NCI-H1092 (cell line): ENCODE data around the gene OTUD6A.

Experiments
- DNase-seq: peaks from one replicate; lab custom pipeline; 2025; lab: John Stamatoyannopoulos, UW

The OTUD6A gene

GRCh38 chrX:70062076-70062475 is at the start of gene OTUD6A:
TSS of gene OTUD6A (plus strand) at chrX:70062457. CDS start at chrX:70062525, 68 bp downstream.
- no peak for DNase-seq

GRCh38 chrX:70012756-70013155 is 49.5 kb upstream of the OTUD6A start:
- no peak for DNase-seq

GRCh38 chrX:70013466-70014381 is 48.5 kb upstream of the OTUD6A start:
- no peak for DNase-seq

- no peak for DNase-seq
Measured at GRCh38 chrX:70016513-70016912, 45.7 kb upstream of the OTUD6A start.

- DNase-seq = no peak
Measured at GRCh38 chrX:70022616-70023015, 39.6 kb upstream of the OTUD6A start.

GRCh38 chrX:70025464-70025863 is 36.8 kb upstream of the OTUD6A start:
- DNase-seq = no peak

- DNase-seq = no peak
Measured at GRCh38 chrX:70026112-70026850, 36.0 kb upstream of the OTUD6A start.

GRCh38 chrX:70026851-70027200 is 35.4 kb upstream of the OTUD6A start:
- DNase-seq = no peak

- no peak for DNase-seq
Measured at GRCh38 chrX:70029863-70030262, 32.4 kb upstream of the OTUD6A start.

- DNase-seq = peak; percentile 46
Measured at GRCh38 chrX:70030301-70030767, 31.9 kb upstream of the OTUD6A start.

- no peak for DNase-seq
Measured at GRCh38 chrX:70032792-70033191, 29.5 kb upstream of the OTUD6A start.

- no peak for DNase-seq
Measured at GRCh38 chrX:70033348-70034051, 28.8 kb upstream of the OTUD6A start.

GRCh38 chrX:70034646-70035045 is 27.6 kb upstream of the OTUD6A start:
- DNase-seq = no peak

GRCh38 chrX:70038515-70038914 is 23.7 kb upstream of the OTUD6A start:
- no peak for DNase-seq

- DNase-seq = no peak
Measured at GRCh38 chrX:70038951-70039350, 23.3 kb upstream of the OTUD6A start.

GRCh38 chrX:70039758-70040157 is 22.5 kb upstream of the OTUD6A start:
- DNase-seq = no peak

- DNase-seq = no peak
Measured at GRCh38 chrX:70041993-70042392, 20.3 kb upstream of the OTUD6A start.

- DNase-seq = no peak
Measured at GRCh38 chrX:70042399-70043371, 19.6 kb upstream of the OTUD6A start.

- DNase-seq = no peak
Measured at GRCh38 chrX:70043685-70044084, 18.6 kb upstream of the OTUD6A start.

- DNase-seq = no peak
Measured at GRCh38 chrX:70044541-70045245, 17.6 kb upstream of the OTUD6A start.

- DNase-seq = no peak
Measured at GRCh38 chrX:70046978-70047377, 15.3 kb upstream of the OTUD6A start.
